Epithelial cell of esophagus (primary cell): ENCODE data around the gene MTHFD1L.

ENCODE experiments used
- DNase-seq: peaks from one replicate; pipeline ENCODE4 v3.0.0; 2010; ENCODE audit warnings: low read depth
- H3K4me3 ChIP-seq: 2 replicates; pipeline ENCODE4 v1.5.1; 2011; ENCODE audit warnings: mild to moderate bottlenecking, low read length, control low read depth
- TF ChIP-seq, protein P1 (sequence below): IDR thresholded peaks from 2 replicates; pipeline ENCODE4 v1.5.1; 2011; ENCODE audit warnings: low read depth, mild to moderate bottlenecking, low read length, control low read depth, inconsistent platforms; ENCODE audit not compliant: insufficient read depth; ENCODE audit errors: missing control alignments

The MTHFD1L gene

DNA sequence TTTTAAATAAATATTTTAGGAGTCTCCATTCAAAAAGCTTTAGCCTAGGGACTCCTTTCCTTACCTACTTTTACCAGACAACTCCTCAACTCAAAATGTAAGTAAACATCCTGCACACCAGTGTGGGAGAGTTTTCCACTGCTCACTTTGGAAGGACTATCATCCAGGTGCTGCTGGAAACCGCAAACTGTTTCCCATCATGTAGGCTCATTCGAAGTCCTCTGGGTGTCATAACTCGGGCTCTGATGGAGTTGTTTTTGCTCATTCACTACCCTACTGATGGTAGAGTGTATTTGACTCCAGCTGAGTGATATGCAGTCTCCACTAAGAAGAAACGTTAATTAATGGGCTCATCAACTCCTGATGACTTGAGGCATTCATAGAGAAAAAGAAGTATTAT is 237.8 kb downstream of the MTHFD1L start:
- H3K4me3 ChIP-seq = no peak overlapping the region
- TF ChIP-seq, protein P1, sequence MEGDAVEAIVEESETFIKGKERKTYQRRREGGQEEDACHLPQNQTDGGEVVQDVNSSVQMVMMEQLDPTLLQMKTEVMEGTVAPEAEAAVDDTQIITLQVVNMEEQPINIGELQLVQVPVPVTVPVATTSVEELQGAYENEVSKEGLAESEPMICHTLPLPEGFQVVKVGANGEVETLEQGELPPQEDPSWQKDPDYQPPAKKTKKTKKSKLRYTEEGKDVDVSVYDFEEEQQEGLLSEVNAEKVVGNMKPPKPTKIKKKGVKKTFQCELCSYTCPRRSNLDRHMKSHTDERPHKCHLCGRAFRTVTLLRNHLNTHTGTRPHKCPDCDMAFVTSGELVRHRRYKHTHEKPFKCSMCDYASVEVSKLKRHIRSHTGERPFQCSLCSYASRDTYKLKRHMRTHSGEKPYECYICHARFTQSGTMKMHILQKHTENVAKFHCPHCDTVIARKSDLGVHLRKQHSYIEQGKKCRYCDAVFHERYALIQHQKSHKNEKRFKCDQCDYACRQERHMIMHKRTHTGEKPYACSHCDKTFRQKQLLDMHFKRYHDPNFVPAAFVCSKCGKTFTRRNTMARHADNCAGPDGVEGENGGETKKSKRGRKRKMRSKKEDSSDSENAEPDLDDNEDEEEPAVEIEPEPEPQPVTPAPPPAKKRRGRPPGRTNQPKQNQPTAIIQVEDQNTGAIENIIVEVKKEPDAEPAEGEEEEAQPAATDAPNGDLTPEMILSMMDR = no peak
- DNase-seq = no peak

DNA sequence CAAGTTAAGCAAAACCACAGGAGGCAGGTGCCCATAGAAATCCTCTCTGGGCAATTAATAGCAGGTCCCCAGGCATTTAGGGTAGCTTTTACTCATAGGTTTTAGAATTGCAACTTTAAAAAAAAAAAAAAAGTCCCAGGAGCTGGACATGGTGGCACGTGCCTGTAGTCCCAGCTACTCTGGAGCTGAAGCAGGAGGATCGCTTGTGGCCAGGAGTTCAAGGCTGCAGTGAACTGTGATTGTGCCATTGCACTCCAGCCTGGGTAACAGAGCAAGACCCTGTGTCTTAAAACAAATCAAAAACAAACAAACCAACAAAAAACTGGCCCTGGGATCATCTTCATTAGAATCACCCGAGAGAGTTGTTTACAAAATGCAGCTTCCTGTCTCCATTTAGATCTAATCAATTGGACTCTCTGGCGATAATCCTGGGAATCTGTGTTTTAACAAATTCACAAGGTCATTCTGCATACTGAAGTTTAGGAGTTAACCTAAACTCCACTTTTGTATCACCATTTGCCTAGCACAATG is 242.5 kb downstream of the MTHFD1L start:
- H3K4me3 ChIP-seq = no peak overlapping the region
- TF ChIP-seq, protein P1 = no peak
- no peak for DNase-seq

DNA sequence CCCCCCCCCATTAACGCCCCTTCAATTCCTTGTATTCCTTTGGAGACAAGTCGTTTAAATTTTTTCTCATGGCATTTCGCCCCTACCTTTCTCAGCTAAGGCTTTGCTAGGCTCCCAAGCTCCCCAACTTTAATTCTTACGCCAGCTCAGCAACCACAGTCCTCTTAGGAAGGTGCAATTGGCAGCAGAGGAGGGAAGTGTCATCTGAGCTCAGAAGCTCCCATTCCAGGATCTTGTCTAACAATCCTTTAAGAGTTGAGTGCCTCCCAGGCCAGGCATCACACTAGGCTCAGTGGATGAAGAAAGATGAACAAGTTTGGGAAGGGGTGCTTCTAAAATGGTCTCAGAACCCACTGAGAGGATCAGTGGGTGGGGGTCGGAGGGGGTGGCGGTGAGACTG is 243.0 kb downstream of the MTHFD1L start:
- TF ChIP-seq, protein P1 = no peak
- DNase-seq = no peak
- H3K4me3 ChIP-seq = no peak overlapping the region

DNA sequence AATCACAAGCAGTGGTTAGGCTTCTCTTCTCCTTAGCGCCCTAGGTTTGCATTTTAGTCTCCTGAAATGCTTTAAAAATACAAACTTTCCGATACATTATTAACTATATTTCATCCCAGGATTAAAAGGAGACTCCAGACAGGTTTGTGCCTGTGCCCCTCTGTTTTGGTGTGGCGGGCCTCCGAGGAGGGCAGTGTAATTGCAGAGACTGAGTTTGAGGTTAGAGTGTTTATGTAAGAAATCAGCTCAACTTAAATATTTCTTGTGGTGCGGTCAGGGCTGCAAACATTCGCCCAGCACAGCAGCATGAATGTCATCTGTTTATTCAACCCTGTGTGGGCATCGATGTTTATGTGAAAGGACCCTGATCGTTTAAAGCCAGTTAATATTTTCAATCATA is 243.9 kb downstream of the MTHFD1L start:
- no peak for DNase-seq
- TF ChIP-seq, protein P1 = no peak
- H3K4me3 ChIP-seq = no peak overlapping the region

DNA sequence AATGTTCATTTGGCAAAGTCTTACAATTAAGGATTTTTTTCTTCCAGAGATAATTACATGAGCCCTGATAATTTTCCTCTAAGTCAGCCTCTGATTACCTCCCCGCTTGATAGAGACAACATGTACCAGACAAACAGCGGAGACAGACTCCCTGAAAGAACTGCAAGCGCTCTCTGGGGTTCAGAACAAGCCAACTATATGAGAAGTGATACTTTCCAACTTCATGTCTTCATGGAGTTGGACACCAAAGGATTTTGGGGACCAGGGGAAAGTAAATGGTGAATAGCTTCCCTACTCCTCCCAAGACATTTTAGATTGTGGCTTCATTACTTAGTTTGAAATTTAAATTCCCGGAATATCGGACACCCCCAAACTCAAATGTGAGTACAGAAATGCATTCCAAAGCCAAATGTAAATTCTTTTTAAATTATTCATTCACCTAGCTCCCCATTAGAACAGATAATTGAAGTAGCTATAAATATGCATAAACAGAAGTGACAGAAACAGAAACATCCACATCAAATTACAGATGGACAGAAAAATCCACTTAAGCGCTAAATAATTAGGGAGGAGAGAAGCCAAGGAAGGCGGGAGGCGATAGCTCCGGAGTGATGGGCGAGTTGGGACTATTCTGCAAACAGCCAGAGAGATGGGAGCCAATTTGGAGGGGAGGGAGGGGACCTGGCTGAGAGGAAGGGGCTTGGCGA is 244.5 kb downstream of the MTHFD1L start:
- DNase-seq = no peak
- TF ChIP-seq, protein P1 = no peak
- no peak overlapping the region for H3K4me3 ChIP-seq

DNA sequence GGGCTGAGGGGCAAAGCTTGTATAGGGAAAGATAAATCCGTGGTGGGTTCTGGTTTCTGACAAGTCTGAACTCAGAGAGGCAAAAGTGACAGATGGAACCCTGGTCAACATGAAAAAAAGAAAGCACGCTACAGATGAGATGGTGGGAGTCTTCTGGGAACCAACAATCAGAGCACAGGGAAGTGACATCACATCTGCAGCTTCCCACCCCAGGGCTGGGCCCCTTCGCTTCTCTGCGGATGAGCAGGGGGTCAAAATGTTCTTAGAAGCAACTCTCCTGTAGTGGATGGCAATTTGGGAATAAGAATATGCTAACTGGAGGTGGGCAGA is 245.0 kb downstream of the MTHFD1L start:
- TF ChIP-seq, protein P1 = no peak
- no peak overlapping the region for H3K4me3 ChIP-seq
- no peak for DNase-seq

DNA sequence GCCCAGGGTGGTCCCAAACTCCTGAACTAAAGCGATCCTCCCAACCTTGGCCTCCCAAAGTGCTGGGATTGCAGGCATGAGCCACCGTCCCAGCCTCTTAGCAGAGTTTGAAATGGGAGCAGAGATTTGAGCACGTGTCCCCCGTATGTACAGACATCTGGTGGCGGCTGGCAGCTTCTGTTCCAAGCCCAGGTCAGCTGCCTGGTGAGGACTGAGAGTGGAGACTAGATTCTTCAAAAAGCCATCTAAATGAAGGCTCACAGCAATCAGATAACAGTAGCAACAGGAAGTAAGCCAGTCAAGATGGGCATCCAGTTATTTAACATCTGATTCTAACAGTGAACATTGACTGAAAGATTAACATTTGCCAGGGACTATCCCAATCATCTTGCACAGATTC is 246.2 kb downstream of the MTHFD1L start:
- TF ChIP-seq, protein P1 = no peak
- no peak overlapping the region for H3K4me3 ChIP-seq
- no peak for DNase-seq
